ENCODE results near the gene CSRP1.

DNA sequence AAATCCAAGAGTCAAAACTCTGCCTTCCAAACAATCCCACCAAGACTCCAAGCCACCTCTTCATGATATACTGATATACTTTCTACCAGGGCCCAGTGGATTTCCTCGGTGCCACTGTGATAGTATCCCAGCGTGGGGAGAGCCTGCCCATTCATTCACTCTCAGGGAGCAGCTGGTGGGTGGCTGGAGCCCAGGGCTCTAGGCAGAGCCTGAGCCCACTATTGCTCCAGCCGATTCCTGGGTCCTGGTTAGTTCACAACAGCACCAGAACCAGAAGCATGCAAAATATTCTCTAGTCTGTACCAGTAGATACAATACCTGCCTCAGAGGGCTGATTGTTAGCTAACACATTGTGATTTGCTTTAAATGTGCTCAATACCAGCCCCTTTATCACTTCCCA, 831 bp downstream of the CSRP1 start:
- no peak for TF ChIP-seq POLR2A (IDR thresholded peaks at IDR 0.05)
- TF ChIP-seq, protein P1, sequence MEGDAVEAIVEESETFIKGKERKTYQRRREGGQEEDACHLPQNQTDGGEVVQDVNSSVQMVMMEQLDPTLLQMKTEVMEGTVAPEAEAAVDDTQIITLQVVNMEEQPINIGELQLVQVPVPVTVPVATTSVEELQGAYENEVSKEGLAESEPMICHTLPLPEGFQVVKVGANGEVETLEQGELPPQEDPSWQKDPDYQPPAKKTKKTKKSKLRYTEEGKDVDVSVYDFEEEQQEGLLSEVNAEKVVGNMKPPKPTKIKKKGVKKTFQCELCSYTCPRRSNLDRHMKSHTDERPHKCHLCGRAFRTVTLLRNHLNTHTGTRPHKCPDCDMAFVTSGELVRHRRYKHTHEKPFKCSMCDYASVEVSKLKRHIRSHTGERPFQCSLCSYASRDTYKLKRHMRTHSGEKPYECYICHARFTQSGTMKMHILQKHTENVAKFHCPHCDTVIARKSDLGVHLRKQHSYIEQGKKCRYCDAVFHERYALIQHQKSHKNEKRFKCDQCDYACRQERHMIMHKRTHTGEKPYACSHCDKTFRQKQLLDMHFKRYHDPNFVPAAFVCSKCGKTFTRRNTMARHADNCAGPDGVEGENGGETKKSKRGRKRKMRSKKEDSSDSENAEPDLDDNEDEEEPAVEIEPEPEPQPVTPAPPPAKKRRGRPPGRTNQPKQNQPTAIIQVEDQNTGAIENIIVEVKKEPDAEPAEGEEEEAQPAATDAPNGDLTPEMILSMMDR (IDR thresholded peaks at IDR 0.05 in 4 of 5, conservative IDR thresholded peaks at IDR 0.05 in 1 of 5): no peak

Data from gastrocnemius medialis (tissue), 4 donors.